Sigmoid colon (tissue), 4 donors: Measurements from ENCODE around the gene MAP1B.

Experiments used
- CTCF ChIP-seq, 4 experiments: fragments of 450-650 bp in 3 of 4; fragments of 200-600 bp in 1 of 4; IDR thresholded peaks; one replicate each; pipeline ENCODE4 v1.5.1; 2016 to 2019; ENCODE audit warnings: antibody characterized with exemption in 4 of 4, mild to moderate bottlenecking in 3 of 4, moderate library complexity in 2 of 4
- POLR2A ChIP-seq, 2 donors: fragments of 450-650 bp; IDR thresholded peaks; one replicate each; pipeline ENCODE4 v1.6.1; 2016; ENCODE audit warnings: antibody characterized with exemption in 2 of 2, mild to moderate bottlenecking in 2 of 2, moderate library complexity in 2 of 2
- POLR2AphosphoS5 ChIP-seq, 4 donors: sonication (generic); formaldehyde crosslinking; IDR thresholded peaks; one replicate each; pipeline ENCODE4 v1.6.1; 2017; ENCODE audit warnings: antibody characterized with exemption in 4 of 4

- TF ChIP-seq CTCF (IDR thresholded peaks at IDR 0.05), result no peak
- TF ChIP-seq POLR2AphosphoS5 (IDR thresholded peaks at IDR 0.05), result no peak
- no peak for TF ChIP-seq POLR2A (IDR thresholded peaks at IDR 0.05)
Observed at GRCh38 chr5:72179816-72180440, 72.7 kb downstream of the MAP1B start.
